Measurements from ENCODE around the gene WDR33. TPM values are rescaled to one million over a fixed set of nuclear protein-coding genes. Genes with fewer than 3 reads are reported as not detected.

WDR33 gene
- total RNA-seq, 1 donor from 2014 or later = 52.1 TPM

GRCh38 chr2:127786048-127786809 is 24.7 kb downstream of the WDR33 start:
- Mint-ChIP-seq H3K9me3 (ENCODE audit: unreplicated experiment) (no peaks in the 10 kb centered on the region), H3K27me3 (ENCODE audit: unreplicated experiment) (no peaks in the 10 kb centered on the region), H3K36me3 (ENCODE audit: low read depth, unreplicated experiment) (peaks cover 11% of the 10 kb centered on the region), H3K27ac (ENCODE audit: unreplicated experiment) (no peak overlapping the region), H3K4me3 (ENCODE audit: unreplicated experiment) (no peak overlapping the region), H3K4me1 (ENCODE audit: unreplicated experiment) (no peaks in the 10 kb centered on the region)
- no peak for TF ChIP-seq CTCF (IDR thresholded peaks at IDR 0.05; ENCODE audit: unreplicated experiment)
- DNase-seq (ENCODE audit: low spot score) = no peak

- no peak for DNase-seq (ENCODE audit: low spot score)
- Mint-ChIP-seq H3K36me3 (ENCODE audit: low read depth, unreplicated experiment) (peaks cover 5% of the 10 kb centered on the region), H3K4me1 (ENCODE audit: unreplicated experiment) (no peaks in the 10 kb centered on the region), H3K27me3 (ENCODE audit: unreplicated experiment) (no peaks in the 10 kb centered on the region), H3K9me3 (ENCODE audit: unreplicated experiment) (no peaks in the 10 kb centered on the region), H3K4me3 (ENCODE audit: unreplicated experiment) (no peak overlapping the region), H3K27ac (ENCODE audit: unreplicated experiment) (no peak overlapping the region)
- TF ChIP-seq CTCF (IDR thresholded peaks at IDR 0.05; ENCODE audit: unreplicated experiment) = no peak
These were observed 25.9 kb downstream of the WDR33 start for GRCh38 chr2:127784965-127785518.

GRCh38 chr2:127783101-127783500 is 27.9 kb downstream of the WDR33 start:
- no peak for TF ChIP-seq CTCF (IDR thresholded peaks at IDR 0.05; ENCODE audit: unreplicated experiment)
- Mint-ChIP-seq H3K4me1 (ENCODE audit: unreplicated experiment) (peaks cover 5% of the 10 kb centered on the region), H3K27me3 (ENCODE audit: unreplicated experiment) (no peaks in the 10 kb centered on the region), H3K36me3 (ENCODE audit: low read depth, unreplicated experiment) (peaks cover 3% of the 10 kb centered on the region), H3K27ac (ENCODE audit: unreplicated experiment) (no peak overlapping the region), H3K4me3 (ENCODE audit: unreplicated experiment) (no peak overlapping the region), H3K9me3 (ENCODE audit: unreplicated experiment) (no peaks in the 10 kb centered on the region)
- DNase-seq (ENCODE audit: low spot score) = no peak

GRCh38 chr2:127778850-127779249 is 32.1 kb downstream of the WDR33 start:
- H3K4me3 Mint-ChIP-seq (ENCODE audit: unreplicated experiment) = no peak overlapping the region
- H3K9me3 Mint-ChIP-seq (ENCODE audit: unreplicated experiment) = no peaks in the 10 kb centered on the region
- peaks cover 19% of the 10 kb centered on the region for H3K4me1 Mint-ChIP-seq (ENCODE audit: unreplicated experiment)
- H3K36me3 Mint-ChIP-seq (ENCODE audit: low read depth, unreplicated experiment) = peaks cover 3% of the 10 kb centered on the region
- no peaks in the 10 kb centered on the region for H3K27me3 Mint-ChIP-seq (ENCODE audit: unreplicated experiment)
- TF ChIP-seq CTCF (IDR thresholded peaks at IDR 0.05; ENCODE audit: unreplicated experiment) = no peak
- no peak for DNase-seq (ENCODE audit: low spot score)
- no peak overlapping the region for H3K27ac Mint-ChIP-seq (ENCODE audit: unreplicated experiment)

- H3K9me3 Mint-ChIP-seq (ENCODE audit: unreplicated experiment) = no peaks in the 10 kb centered on the region
- no peak for TF ChIP-seq CTCF (IDR thresholded peaks at IDR 0.05; ENCODE audit: unreplicated experiment)
- no peaks in the 10 kb centered on the region for H3K27me3 Mint-ChIP-seq (ENCODE audit: unreplicated experiment)
- DNase-seq (ENCODE audit: low spot score) = no peak
- no peak overlapping the region for H3K27ac Mint-ChIP-seq (ENCODE audit: unreplicated experiment)
- H3K36me3 Mint-ChIP-seq (ENCODE audit: low read depth, unreplicated experiment) = peaks cover 3% of the 10 kb centered on the region
- H3K4me1 Mint-ChIP-seq (ENCODE audit: unreplicated experiment) = peaks cover 19% of the 10 kb centered on the region
- no peak overlapping the region for H3K4me3 Mint-ChIP-seq (ENCODE audit: unreplicated experiment)
These were observed 32.5 kb downstream of the WDR33 start for GRCh38 chr2:127778447-127778846.
